ENCODE measurements around the gene CLCN2.
A peak's percentile ranks its signal among the peaks of the same experiment; 100 is the strongest.

CLCN2 gene

DNA sequence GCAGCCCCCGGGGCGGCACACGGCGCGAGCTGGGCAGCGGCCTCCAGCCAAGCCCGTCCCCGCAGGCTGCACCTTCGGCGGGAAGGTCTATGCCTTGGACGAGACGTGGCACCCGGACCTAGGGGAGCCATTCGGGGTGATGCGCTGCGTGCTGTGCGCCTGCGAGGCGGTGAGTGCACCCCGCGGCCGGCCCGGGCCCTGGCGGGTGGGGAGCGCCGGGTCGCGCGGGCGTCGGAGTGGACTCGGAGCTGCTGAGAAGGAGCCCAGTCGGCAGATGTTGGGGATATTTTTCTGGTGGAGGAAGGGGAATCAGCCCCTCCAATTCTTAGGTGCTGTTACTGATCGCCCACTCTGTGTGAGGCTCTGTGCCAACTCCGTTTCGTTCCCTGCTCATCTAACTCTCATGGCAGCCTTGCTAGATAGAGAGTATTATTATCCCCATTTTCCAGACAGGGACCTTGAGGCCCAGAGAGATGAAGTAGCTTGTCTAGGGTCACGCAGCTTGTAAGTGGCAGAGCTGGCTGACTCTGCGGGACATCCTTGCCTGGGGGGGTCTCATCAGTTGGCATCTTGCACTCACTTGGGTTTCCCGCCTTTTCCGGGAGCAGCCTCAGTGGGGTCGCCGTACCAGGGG lies 19.3 kb upstream of the CLCN2 start:
- DNase-seq, result peak; percentile 27

DNA sequence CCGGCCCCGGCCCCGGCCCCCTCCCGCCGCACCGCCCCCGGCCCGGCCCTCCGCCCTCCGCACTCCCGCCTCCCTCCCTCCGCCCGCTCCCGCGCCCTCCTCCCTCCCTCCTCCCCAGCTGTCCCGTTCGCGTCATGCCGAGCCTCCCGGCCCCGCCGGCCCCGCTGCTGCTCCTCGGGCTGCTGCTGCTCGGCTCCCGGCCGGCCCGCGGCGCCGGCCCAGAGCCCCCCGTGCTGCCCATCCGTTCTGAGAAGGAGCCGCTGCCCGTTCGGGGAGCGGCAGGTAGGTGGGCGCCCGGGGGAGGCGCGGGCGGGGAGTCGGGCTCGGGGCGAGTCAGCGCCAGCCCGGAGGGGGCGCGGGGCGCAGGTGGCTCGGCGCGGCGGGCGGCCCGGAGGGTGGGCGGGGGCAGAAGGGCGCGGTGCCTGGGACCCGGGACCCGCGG lies 18.8 kb upstream of the CLCN2 start:
- DNase-seq, result peak; percentile 46

DNA sequence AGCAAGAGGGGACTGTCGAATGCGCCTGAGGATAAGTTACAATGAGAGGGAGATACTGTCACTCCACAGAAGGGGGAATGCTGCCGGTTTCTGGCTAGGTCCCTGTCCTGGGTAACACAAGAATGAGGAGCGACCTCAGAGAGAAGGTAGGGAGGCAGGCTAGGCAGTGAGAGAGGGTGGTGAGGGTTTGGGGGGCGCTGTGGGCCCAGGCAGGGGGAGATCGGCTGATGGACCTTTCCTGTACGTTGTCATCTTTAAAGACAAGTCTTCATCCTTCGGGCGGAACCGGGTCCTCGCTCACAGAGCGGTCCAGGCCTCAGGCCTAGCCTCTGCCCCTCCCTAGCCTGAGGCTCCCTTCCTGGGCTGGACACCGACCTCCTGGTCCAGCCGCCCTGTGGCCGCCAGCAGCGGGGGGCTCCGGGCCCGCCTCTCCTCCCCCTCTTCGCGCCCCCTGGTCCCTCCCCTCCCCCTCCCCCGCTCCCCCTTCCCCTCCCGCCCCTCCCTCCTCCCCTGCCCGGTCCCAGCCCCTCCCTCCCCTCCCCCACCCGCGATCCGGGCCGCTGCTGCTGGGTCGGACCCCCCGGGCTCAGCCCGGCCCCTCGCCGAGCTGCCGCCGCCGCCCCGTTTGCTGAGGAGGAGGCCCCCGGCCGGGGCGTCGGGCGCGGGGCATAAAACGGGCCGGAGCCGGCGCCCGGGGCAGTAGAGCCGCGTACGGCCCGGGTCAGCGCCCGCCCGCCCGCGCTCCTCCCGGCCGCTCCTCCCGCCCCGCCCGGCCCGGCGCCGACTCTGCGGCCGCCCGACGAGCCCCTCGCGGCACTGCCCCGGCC lies 18.2 kb upstream of the CLCN2 start, which contains the start of gene CHRD:
Gene CHRD, plus strand, starts transcription at position 697 of the 827 bp plus-strand sequence. CDS start 265 bp downstream, outside the sequence.
- no peak for DNase-seq

DNA sequence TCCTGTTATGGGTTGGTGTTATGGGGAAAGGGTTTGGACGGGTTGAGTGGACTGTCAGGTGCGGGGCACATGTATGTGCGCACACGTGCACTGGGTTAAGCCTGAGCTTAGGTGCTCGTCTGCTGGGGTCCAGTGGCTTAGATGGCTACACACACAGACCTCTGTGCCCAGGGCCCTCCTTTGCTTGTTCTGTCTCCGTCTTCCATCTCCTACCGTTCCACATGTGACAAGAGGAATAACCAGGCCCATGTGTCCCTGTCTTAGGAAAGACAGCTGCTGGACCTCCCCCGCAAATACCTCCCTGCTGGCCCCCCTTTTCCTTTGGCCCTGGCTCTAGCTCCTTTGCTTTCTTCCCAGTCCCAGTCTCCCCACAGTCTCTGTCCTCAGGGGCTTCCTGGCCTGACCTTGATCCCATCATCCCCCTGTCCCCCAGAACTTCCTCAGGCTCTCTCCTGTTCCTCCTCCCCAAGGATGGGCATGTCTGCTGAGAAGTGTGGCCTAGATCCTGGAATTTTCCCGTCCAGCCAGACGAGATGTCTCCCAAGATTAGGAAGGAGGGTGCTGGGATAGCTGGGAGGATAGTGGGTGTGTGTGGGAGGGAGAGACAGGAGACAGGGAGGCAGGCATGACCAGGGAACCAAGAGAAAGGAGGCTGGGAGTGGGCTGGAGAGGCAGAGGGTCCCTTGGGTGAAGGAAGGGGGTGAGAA lies 17.4 kb upstream of the CLCN2 start:
- no peak for DNase-seq

- no peak for DNase-seq
Observed at GRCh38 chr3:184377882-184378445, 16.6 kb upstream of the CLCN2 start, which contains the start of gene THPO. THPO (minus strand) TSS chr3:184378207; CDS start chr3:184376259, 1,948 bp downstream.

GRCh38 chr3:184377374-184377773 lies 16.0 kb upstream of the CLCN2 start:
- DNase-seq, result no peak

- DNase-seq, result no peak
Observed at GRCh38 chr3:184375747-184376461, 14.5 kb upstream of the CLCN2 start.

GRCh38 chr3:184373422-184373821 lies 12.0 kb upstream of the CLCN2 start:
- no peak for DNase-seq

- DNase-seq, result no peak
Observed at GRCh38 chr3:184372911-184373310, 11.5 kb upstream of the CLCN2 start.

DNA sequence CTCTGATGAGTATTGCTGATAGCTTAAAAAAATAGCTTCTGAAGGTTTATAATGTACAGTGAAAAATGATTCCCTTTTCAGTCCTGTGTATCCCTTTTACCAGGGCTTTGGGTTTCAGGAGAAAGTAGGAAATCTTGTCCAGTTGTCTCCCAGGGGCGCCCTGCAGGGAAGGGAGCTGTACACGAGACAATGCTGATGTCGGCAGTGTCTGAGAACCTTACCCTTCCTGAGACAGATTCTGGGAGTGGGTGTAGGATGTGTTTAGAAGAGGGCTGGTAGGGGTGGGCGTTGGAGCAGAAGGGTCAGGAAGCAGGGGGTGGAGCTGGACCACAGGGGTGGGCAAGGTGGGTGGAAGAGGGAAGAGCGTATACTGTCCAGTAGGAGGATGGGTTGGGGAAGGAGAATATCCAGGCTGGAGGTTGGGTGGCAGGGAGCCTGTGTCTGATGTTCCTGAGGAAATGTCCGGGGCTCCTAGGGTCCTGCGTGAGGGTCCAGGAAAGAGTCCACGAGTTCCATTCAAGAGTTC lies 11.0 kb upstream of the CLCN2 start:
- DNase-seq, result no peak

GRCh38 chr3:184371570-184372018 lies 10.2 kb upstream of the CLCN2 start:
- DNase-seq, result peak; percentile 71

GRCh38 chr3:184368586-184369183 lies 7.3 kb upstream of the CLCN2 start:
- no peak for DNase-seq

- no peak for DNase-seq
Observed at GRCh38 chr3:184368116-184368515, 6.7 kb upstream of the CLCN2 start.

DNA sequence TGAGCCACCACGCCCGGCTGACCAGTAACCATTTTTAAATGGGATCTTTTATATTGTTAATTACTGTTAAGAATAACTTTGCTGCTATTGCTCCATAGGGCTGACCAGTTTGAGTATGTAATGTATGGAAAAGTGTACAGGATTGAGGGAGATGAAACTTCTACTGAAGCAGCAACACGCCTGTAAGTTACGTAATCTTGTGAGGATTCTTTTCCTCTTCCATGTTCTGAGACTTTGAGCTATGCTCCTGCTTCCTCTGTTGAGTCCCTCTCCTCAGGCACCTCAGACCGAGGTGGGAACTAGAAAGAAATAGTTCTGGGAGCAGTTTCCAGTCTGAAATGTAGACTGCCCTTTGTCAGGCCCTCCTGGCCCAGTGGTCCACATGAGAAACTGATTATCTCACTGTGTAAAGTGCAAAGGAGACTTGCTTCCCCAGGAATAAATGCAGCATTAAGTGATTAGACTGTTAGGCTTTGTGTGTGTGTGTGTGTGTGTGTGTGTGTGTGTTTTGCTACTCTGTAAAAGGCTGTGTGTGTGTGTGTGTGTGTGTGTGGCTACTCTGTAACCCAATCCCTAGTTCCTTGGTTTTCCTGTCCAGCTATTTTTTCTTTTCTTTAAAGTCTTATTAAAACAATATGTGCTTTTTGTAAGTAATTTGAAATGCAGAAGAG lies 5.3 kb upstream of the CLCN2 start:
- no peak for DNase-seq

DNA sequence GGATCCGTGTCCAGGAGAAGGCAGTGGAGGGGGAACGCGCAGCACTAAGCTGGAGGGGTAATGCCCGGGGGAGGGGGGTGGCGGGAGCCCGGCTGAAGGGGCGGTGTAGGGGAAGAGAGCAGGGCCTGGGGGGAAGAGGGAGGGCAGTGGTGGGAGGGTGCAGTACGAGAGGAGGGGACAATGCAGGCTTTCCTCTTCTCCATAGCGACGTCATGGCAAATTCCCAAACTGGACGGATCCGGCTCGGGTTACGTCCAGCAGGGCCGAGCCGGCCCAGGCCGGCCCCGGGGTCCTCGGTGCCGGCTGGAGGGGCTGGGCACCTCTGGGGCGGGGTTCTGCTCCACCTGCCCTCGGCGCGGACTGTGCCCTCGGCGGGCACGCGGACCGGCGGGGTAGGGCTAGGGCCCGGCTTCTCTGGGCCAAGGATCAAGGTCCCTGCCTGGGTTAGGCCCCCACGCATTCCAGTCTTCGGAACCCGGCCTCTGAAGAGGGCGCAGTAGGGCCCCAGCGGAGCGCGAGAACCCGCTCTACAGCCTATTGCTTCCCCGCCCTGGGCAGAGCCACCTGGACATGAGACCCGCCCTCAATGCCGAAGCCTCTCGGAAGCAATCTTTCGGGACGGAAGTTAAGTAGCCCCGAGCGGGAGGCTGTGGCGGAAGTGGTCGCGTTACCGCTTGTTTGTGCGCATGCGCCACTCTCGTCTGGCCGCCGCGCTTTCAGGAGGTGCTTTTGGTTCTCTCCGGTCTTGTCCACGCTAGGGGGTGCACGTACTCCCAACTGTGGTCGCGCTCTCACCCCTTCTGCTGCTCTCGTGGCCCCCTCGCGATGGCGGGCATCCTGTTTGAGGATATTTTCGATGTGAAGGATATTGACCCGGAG lies 1.5 kb upstream of the CLCN2 start:
- DNase-seq, result peak; percentile 94

GRCh38 chr3:184361932-184362667 lies 695 bp upstream of the CLCN2 start:
- peak; percentile 50 for DNase-seq

- DNase-seq, result no peak
Observed at GRCh38 chr3:184360929-184361531, 375 bp downstream of the CLCN2 start.

GRCh38 chr3:184360070-184360928 lies 1.1 kb downstream of the CLCN2 start:
- DNase-seq, result no peak
